Mucosa of stomach (tissue), 1 donor: ENCODE measurements around the gene ASMTL.
"Not testable (repeated sequence)": the region's sequence is repeated elsewhere in the genome, so short reads cannot be mapped to it uniquely, and the experiment has no call there.

Experiments used
- H3K27me3 ChIP-seq: one replicate; pipeline ENCODE4 v1.7.0; 2013; ENCODE audit warnings: mild to moderate bottlenecking, low read length; ENCODE audit not compliant: control insufficient read depth, insufficient read depth
- H3K36me3 ChIP-seq: one replicate; pipeline ENCODE4 v1.7.0; 2013; ENCODE audit warnings: low read length; ENCODE audit not compliant: control insufficient read depth, insufficient read depth
- H3K4me1 ChIP-seq: one replicate; pipeline ENCODE4 v1.7.0; 2013; ENCODE audit warnings: mild to moderate bottlenecking, low read length; ENCODE audit not compliant: control insufficient read depth, insufficient read depth
- H3K4me3 ChIP-seq: one replicate; pipeline ENCODE4 v1.7.0; 2013; ENCODE audit warnings: low read length
- H3K9ac ChIP-seq: one replicate; pipeline ENCODE4 v1.7.0; 2013; ENCODE audit warnings: mild to moderate bottlenecking, low read length, moderate library complexity
- H3K9me3 ChIP-seq: one replicate; pipeline ENCODE4 v1.7.0; 2013; ENCODE audit warnings: mild to moderate bottlenecking, low read length, moderate library complexity; ENCODE audit not compliant: control insufficient read depth
- donor health status: Pancreatic carcinoma.

The ASMTL gene

DNA sequence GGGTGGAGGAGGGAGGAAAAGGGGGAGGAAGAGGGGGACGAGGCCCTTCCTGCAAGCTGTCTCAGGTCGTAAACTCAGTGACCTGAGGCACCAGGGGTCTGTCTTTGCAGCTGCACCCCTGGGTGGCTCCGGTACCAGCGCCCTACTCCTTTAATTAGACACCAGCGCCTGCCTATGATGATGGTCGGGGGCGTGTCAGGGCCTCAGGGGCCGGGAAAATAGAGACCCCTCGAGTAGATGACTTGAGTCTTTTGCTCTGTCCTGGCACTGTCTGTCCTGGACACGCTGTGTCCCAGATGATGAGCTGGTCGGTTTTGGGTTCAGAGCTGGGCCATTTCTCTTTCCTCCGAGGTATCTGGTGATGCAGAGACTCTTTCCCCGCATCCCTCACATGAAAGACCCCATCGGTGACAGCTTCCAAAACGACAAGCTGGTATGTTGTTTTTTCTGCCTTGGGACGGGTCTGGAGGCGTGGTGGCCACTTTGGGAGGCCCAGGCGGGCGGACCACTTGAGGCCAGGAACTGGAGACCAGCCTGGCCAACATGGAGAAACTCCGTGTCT lies 72.0 kb downstream of the ASMTL start:
- H3K4me3 ChIP-seq: no peak overlapping the region
- H3K4me1 ChIP-seq: peaks cover 4% of the 10 kb centered on the region
- H3K9ac ChIP-seq: no peak overlapping the region
- H3K36me3 ChIP-seq: no peaks in the 10 kb centered on the region
- no peaks in the 10 kb centered on the region for H3K27me3 ChIP-seq
- H3K9me3 ChIP-seq: no peaks in the 10 kb centered on the region

DNA sequence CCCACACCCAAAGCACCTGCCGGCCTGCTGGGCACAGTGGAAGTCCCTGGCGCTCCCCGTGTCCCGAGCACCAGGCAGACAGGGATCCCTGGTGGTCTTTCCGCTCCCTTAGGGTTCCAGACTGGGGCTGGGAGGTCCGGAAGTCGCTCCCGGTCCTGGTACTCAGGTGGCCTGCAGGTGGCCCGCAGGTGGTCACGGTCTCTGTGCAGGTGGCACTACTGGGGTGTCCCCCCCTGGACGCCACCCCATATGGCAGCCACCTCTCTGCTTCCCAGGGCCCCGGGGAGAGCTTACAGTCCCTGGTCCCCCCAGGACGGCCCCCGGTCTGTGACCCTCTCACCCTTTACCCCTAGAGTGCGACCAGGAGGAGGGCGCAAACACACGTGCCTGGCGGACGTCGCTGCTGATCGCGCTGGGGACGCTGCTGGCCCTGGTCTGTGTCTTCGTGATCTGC lies 74.4 kb downstream of the ASMTL start:
- no peaks in the 10 kb centered on the region for H3K9me3 ChIP-seq
- H3K4me3 ChIP-seq: no peak overlapping the region
- peaks cover 4% of the 10 kb centered on the region for H3K4me1 ChIP-seq
- H3K9ac ChIP-seq: no peak overlapping the region
- H3K36me3 ChIP-seq: no peaks in the 10 kb centered on the region
- no peaks in the 10 kb centered on the region for H3K27me3 ChIP-seq

DNA sequence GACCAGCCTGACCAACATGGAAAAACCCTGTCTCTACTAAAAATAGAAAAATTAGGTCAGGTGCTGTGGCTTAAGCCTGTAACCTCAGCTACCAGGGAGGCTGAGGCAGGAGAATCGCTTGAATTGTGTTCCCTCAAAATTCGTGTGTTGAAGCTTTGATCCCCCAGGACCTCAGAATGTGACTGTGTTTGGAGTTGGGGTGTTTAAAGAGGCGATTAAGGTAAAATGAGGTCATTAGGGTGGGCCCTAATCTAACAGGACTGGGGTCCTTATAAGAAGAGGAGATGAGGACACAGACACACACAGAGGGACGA lies 84.4 kb downstream of the ASMTL start:
- no peak overlapping the region for H3K4me3 ChIP-seq
- no peaks in the 10 kb centered on the region for H3K36me3 ChIP-seq
- H3K9ac ChIP-seq: no peak overlapping the region
- no peaks in the 10 kb centered on the region for H3K9me3 ChIP-seq
- no peaks in the 10 kb centered on the region for H3K4me1 ChIP-seq
- H3K27me3 ChIP-seq: no peaks in the 10 kb centered on the region

DNA sequence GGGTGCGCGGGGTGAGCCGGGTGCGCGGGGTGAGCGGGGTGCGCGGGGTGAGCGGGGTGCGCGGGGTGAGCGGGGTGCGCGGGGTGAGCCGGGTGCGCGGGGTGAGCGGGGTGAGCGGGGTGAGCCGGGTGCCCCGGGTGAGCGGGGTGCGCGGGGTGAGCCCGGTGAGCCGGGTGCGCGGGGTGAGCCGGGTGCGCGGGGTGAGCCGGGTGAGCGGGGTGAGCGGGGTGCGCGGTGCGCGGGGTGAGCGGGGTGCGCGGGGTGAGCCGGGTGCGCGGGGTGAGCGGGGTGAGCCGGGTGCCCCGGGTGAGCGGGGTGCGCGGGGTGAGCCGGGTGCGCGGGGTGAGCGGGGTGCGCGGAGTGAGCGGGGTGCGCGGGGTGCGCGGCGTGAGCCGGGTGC lies 86.3 kb downstream of the ASMTL start:
- H3K4me3 ChIP-seq, H3K4me1 ChIP-seq, H3K9ac ChIP-seq, H3K36me3 ChIP-seq, H3K27me3 ChIP-seq, H3K9me3 ChIP-seq: not testable (repeated sequence)

DNA sequence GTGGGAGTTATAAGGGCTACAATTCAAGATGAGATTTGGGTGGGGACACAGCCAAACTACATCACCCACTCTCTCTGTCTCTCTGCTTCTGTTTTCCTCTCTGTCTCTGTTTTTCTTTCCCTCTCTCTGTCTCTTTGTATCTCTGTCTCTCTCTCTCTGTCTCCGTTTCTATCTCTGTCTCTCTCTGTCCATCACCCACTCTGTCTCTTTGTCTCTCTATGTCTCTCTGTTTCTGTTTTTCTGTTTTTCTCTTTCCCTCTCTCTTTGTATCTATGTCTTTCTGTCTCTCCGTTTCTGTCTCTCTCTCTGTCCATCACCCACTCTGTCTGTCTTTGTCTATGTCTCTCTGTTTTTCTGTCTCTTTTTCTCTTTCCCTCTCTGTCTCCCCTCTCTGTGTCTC lies 90.8 kb downstream of the ASMTL start:
- H3K9me3 ChIP-seq: no peaks in the 10 kb centered on the region
- no peaks in the 10 kb centered on the region for H3K27me3 ChIP-seq
- no peak overlapping the region for H3K9ac ChIP-seq
- no peak overlapping the region for H3K4me3 ChIP-seq
- no peaks in the 10 kb centered on the region for H3K4me1 ChIP-seq
- H3K36me3 ChIP-seq: no peaks in the 10 kb centered on the region

DNA sequence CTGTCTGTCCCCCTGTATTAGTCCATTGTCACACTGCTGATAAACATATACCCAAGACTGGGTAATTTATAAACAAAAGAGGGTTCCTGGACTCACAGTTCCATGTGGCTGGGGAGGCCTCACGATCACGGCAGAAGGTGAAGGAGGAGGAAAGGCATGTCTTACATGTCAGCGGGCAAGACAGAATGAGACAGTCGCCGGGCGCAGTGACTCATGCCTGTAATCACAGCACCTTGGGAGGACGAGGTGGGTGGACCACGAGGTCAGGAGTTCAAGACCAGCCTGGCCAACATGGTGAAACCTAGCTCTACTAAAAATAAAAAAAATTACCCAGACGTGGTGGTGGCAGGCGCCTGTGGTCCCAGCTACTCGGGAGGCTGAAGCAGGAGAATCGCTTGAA lies 91.4 kb downstream of the ASMTL start:
- no peaks in the 10 kb centered on the region for H3K9me3 ChIP-seq
- H3K9ac ChIP-seq: no peak overlapping the region
- H3K36me3 ChIP-seq: no peaks in the 10 kb centered on the region
- no peaks in the 10 kb centered on the region for H3K27me3 ChIP-seq
- no peaks in the 10 kb centered on the region for H3K4me1 ChIP-seq
- H3K4me3 ChIP-seq: no peak overlapping the region

DNA sequence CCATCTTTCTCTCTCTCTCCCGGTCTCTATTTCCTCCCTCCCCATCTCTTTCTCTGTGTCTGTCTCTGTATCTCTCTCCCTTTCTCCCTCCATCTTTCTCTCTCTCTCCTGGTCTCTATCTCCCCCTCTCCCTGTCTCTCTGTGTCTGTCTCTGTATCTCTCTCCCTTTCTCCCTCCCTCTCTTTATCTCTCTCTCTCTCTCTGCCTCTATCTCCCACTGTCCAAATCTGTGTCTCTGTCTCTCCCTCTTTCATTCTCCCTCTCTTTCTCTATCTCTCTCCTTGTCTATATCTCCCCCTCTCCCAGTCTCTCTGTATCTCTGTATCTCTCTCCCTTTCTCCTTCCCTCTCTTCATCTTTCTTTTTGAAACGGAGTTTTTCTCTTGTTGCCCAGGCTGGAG lies 92.5 kb downstream of the ASMTL start:
- Histone ChIP-seq H3K36me3 (no peaks in the 10 kb centered on the region), H3K4me1 (no peaks in the 10 kb centered on the region), H3K9ac (no peak overlapping the region), H3K9me3 (no peaks in the 10 kb centered on the region), H3K4me3 (no peak overlapping the region), H3K27me3 (no peaks in the 10 kb centered on the region)

DNA sequence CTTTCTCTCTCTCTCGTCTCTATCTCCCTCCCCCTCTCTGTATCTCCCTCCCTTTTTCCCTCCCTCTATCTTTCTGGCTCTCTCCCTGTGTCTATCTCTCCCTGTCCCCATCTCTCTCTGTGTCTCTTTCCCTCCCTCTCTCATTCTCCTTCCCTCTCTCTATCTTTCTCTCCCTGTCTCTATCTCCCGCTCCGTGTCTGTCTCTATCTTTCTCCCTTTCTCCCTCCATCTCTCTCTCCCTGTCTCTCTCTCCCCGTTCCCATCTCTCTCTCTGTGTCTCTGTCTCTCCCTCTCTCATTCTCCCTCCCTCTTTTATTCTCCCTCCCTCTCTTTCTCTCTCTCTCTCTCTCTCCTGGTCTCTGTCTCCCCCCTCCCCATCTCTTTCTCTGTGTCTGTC lies 93.2 kb downstream of the ASMTL start:
- no peaks in the 10 kb centered on the region for H3K36me3 ChIP-seq

DNA sequence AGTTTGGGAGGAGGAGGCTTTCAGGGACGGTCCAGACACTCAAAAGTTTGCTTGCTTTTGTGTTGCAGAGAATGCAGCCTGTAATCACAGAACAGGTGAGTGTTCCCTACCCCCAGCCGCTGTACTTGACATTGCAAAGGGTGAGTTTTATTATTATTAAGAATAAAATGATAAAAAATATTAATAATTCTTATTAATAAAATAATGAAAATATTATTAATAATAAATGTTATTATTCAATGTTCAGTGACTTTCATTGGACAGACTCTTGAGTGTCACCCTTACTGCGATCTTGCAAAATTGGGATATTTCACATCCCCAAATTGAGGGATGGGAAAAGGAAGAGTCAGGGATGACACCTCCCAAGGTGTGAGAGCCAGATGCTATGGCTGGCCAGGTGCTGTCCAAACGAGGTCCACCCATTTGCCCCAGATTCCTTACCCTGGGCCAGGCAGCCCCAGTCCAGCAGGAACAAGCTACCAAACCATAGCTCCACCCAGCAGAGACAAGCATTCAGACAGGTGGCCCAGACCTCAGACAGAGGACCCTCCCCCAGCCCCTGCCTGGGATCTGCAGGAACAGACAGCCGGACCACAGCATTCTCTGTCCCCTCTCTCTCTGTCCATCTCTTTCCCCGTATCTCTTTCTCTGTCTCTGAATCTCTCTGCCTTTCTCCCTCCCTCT lies 93.8 kb downstream of the ASMTL start:
- H3K9me3 ChIP-seq: no peaks in the 10 kb centered on the region
- H3K4me1 ChIP-seq: no peaks in the 10 kb centered on the region
- H3K9ac ChIP-seq: no peak overlapping the region
- H3K27me3 ChIP-seq: no peaks in the 10 kb centered on the region
- H3K36me3 ChIP-seq: no peaks in the 10 kb centered on the region
- H3K4me3 ChIP-seq: no peak overlapping the region

More for the DNA sequence above, 93.2 kb downstream of the ASMTL start:
- Histone ChIP-seq H3K4me3 (no peak overlapping the region), H3K9me3 (no peaks in the 10 kb centered on the region), H3K4me1 (no peaks in the 10 kb centered on the region), H3K27me3 (no peaks in the 10 kb centered on the region), H3K9ac (no peak overlapping the region)

DNA sequence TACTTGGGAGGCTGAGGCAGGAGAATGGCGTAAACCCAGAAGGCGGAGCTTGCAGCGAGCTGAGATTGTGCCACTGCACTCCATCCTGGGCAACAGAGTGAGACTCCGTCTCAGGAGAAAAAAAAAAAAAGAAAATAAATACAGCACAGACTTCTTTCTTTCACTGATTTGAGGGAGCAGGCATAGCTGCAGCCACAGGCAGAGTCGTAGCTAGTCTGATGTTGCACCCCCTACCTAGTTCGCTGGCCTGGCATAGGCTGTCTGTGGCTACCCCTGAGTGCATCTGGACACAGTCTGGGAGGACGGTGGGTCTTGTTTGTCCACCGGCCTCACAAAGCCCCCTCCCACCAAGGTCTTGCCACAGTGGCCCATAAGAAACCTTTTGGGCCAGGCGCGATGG lies 94.7 kb downstream of the ASMTL start:
- H3K4me1 ChIP-seq: no peaks in the 10 kb centered on the region
- no peak overlapping the region for H3K9ac ChIP-seq
- no peak overlapping the region for H3K4me3 ChIP-seq
- no peaks in the 10 kb centered on the region for H3K27me3 ChIP-seq
- H3K9me3 ChIP-seq: no peaks in the 10 kb centered on the region
- H3K36me3 ChIP-seq: no peaks in the 10 kb centered on the region

DNA sequence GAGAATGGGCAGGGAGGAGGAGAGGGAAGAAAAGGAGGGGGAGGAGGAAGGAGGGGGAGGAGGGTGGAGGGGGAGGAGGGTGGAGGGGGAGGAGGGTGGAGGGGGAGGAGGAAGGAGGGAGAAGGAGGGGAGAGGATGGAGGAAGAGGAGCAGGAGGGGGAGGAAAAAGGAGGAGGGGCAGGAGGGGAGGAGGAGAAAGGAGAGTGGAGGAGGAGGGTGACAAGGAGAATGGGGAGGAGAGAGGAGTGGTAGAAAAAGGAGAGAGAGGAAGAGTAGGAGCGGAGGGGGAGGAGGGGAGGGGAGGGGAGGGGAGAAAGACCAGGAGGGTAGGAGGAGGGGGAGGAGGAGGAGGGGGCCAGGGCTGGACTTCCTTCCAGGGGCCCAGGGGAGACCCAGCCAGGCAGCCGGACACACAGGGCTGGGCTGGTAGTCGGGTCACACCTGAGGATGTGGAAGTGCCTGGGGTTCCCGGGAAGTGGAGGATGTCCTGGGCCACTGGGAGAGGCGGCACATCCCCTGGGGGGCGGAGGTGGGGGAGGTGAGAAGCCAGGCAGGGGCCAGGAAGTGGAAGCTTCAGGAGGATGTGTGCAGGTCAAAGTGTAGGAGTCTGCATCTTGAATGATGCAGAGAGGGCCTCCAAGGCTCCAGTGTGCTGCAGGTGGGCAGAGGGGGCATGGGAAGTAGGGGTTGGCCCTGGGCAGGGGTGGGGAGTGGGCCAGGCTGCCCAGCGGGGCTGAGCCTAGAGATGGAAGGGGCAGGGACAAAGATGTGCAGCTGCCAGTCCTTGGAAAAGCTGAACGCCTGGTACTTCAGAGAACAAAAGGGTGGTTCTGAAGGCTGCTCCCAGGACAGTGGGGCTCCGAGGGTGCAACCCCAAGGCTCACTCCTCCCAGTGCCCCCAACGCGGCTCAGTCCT lies 97.3 kb downstream of the ASMTL start:
- H3K36me3 ChIP-seq: no peaks in the 10 kb centered on the region
- no peak overlapping the region for H3K4me3 ChIP-seq
- no peaks in the 10 kb centered on the region for H3K27me3 ChIP-seq
- no peaks in the 10 kb centered on the region for H3K4me1 ChIP-seq
- no peaks in the 10 kb centered on the region for H3K9me3 ChIP-seq
- no peak overlapping the region for H3K9ac ChIP-seq
